K562 (cell line): Measurements from ENCODE around the gene RBM17. TPM values are rescaled to one million over a fixed set of nuclear protein-coding genes. Genes with fewer than 3 reads are reported as not detected.

Experiments
- ATAC-seq: fragments of 200-7000 bp; cut with Tn5 transposase; 3 replicates; pipeline ENCODE4 v1.9.1; 2020; ENCODE audit warnings: moderate library complexity
- BruUV-seq: library from RNA; stranded (reverse); fragments of 400-500 nt; replicated peaks from 2 replicates; lab custom pipeline; 2021; lab: Mats Ljungman, UMichigan
- CTCF ChIA-PET: fragments of 300-600 bp; formaldehyde crosslinking; extraction: SDS; loops from one replicate; lab custom pipeline; 2021; ENCODE audit warnings: low intra/inter-chr PET ratio; lab: Yijun Ruan, JAX
- POLR2A ChIA-PET: fragments of 300-600, 350-650 bp; sonication (Branson Sonifier 250); formaldehyde crosslinking; extraction: SDS; loops from one replicate; lab custom pipeline; 2021; ENCODE audit warnings: antibody characterized with exemption, inconsistent platforms; lab: Yijun Ruan, JAX
- DNase-seq, 4 experiments: peaks; one replicate each; pipeline versions ENCODE4 v3.0.0 to v3.0.0-alpha.2; 2011 to 2018; ENCODE audit warnings: low spot score in 3 of 4, mixed read lengths in 3 of 4; ENCODE audit errors: extremely low read depth in 1 of 4
- FAIRE-seq: peaks from 2 replicates; lab custom pipeline; 2011; peaks lifted over from hg19 to GRCh38; lab: Jason Lieb, UNC
- H2AFZ ChIP-seq: 2 replicates; pipeline ENCODE4 v1.6.0; 2011; ENCODE audit warnings: low read depth, low read length, control low read depth, inconsistent platforms
- H3K27ac ChIP-seq: fragments of 200-600 bp; 3 replicates; pipeline ENCODE4 v1.8.0; 2011; ENCODE audit warnings: low read depth, mild to moderate bottlenecking, control low read depth, inconsistent platforms, low read length, moderate library complexity, mixed read lengths; ENCODE audit errors: extremely low read depth
- H3K27me3 ChIP-seq, 2 experiments: fragments of 300-600 bp in 1 of 2; 2 replicates in 1 of 2; 3 replicates in 1 of 2; pipeline versions ENCODE4 v1.6.0 to v1.8.0; 2011; ENCODE audit warnings: inconsistent platforms in 2 of 2, low read length in 2 of 2, mild to moderate bottlenecking in 1 of 2, mixed read lengths in 1 of 2, moderate library complexity in 1 of 2; ENCODE audit not compliant: control insufficient read depth in 2 of 2, insufficient read depth in 2 of 2
- H3K36me3 ChIP-seq: fragments of 300-600 bp; 3 replicates; pipeline ENCODE4 v1.8.0; 2011; ENCODE audit warnings: mild to moderate bottlenecking, low read length, inconsistent platforms; ENCODE audit not compliant: control insufficient read depth, insufficient read depth
- H3K4me1 ChIP-seq, 2 experiments: fragments of 200-600 bp in 1 of 2; replicated peaks in 1 of 2; 2 replicates in 1 of 2; 3 replicates in 1 of 2; pipeline versions ENCODE4 v1.5.1 to v1.8.0; 2011; ENCODE audit warnings: inconsistent platforms in 2 of 2, low read length in 2 of 2, mild to moderate bottlenecking in 1 of 2, mixed read lengths in 1 of 2, moderate library complexity in 1 of 2; ENCODE audit not compliant: control insufficient read depth in 2 of 2, insufficient read depth in 2 of 2
- H3K4me2 ChIP-seq: 2 replicates; pipeline ENCODE4 v1.6.1; 2011; ENCODE audit warnings: low read length, control low read depth, inconsistent platforms, mixed read lengths; ENCODE audit not compliant: insufficient read depth
- H3K4me3 ChIP-seq: fragments of 200-600 bp; sonication (generic), shearing (Covaris generic); 2 replicates; pipeline ENCODE4 v1.5.1; 2016; ENCODE audit warnings: control low read depth, inconsistent platforms
- H3K79me2 ChIP-seq: fragments of 200-600 bp; 3 replicates; pipeline ENCODE4 v1.8.0; 2011; ENCODE audit warnings: low read length, inconsistent platforms; ENCODE audit not compliant: control insufficient read depth, insufficient read depth
- H3K9ac ChIP-seq, 2 experiments: 2 replicates each; pipeline versions ENCODE4 v1.6.0 to v1.6.1; 2011; ENCODE audit warnings: low read depth in 2 of 2, low read length in 2 of 2, control low read depth in 1 of 2, inconsistent platforms in 1 of 2, mild to moderate bottlenecking in 1 of 2, mixed read lengths in 1 of 2; ENCODE audit not compliant: insufficient read depth in 1 of 2
- H3K9me1 ChIP-seq: one replicate; pipeline ENCODE4 v1.6.0; 2011; ENCODE audit warnings: inconsistent platforms, mild to moderate bottlenecking, low read length, moderate library complexity; ENCODE audit not compliant: control insufficient read depth, insufficient read depth
- H3K9me3 ChIP-seq: replicated peaks from 2 replicates; pipeline ENCODE4 v1.5.1; 2011; ENCODE audit warnings: low read depth, low read length, inconsistent platforms; ENCODE audit not compliant: control insufficient read depth, insufficient read depth
- H4K20me1 ChIP-seq: replicated peaks from 2 replicates; pipeline ENCODE4 v1.6.1; 2011; ENCODE audit warnings: low read length, inconsistent platforms, mixed read lengths; ENCODE audit not compliant: control insufficient read depth, insufficient read depth
- CREB1 ChIP-seq, 2 experiments: sonication (generic) in 1 of 2; formaldehyde crosslinking in 1 of 2; IDR thresholded peaks; 2 replicates each; pipeline versions ENCODE4 v1.6.1 to v1.8.0; 2012 to 2022; ENCODE audit warnings: inconsistent platforms in 1 of 2, mild to moderate bottlenecking in 1 of 2, missing genetic modification reagents in 1 of 2, moderate library complexity in 1 of 2
- NR1H2 ChIP-seq: sonication (generic); formaldehyde crosslinking; IDR thresholded peaks from 2 replicates; pipeline ENCODE4 v1.4.0; 2020; ENCODE audit warnings: mild to moderate bottlenecking, missing genetic modification reagents
- RBBP5 ChIP-seq: fragments of 200-600 bp; sonication (generic); IDR thresholded peaks from 2 replicates; pipeline ENCODE4 v1.6.1; 2012; ENCODE audit warnings: borderline replicate concordance, mild to moderate bottlenecking, low read length, control low read depth, inconsistent platforms; ENCODE audit not compliant: insufficient read depth, poor library complexity, severe bottlenecking
- SPI1 ChIP-seq: IDR thresholded peaks from 2 replicates; pipeline ENCODE4 v1.6.1; 2011; ENCODE audit warnings: low read depth, low read length, control low read depth, borderline replicate concordance
- TBP ChIP-seq: optimal IDR thresholded peaks from 2 replicates; pipeline ENCODE3; 2011; ENCODE audit warnings: low read depth, low read length, improper control_type of control experiment
- ZNF316 ChIP-seq: fragments of 450-650 bp; IDR thresholded peaks from 2 replicates; pipeline ENCODE4 v1.6.1; 2016
- WGBS: fragments of 100-300 bp; shearing (Covaris generic); methylation state at CpG from one replicate; pipeline ENCODE4 v1.1.6; 2016; ENCODE audit warnings: low coverage, mixed read lengths; ENCODE audit not compliant: insufficient coverage; ENCODE audit errors: missing lambda C conversion rate; 5-methylcytosine and 5-hydroxymethylcytosine counted together
- in situ Hi-C: fragments of 300-500 bp; cut with MboI; formaldehyde crosslinking; loops from 4 replicates; pipeline ENCODE4 v1.15.0; 2018; ENCODE audit warnings: inconsistent platforms, mixed read lengths
- intact Hi-C: fragments of 100-400 bp; cut with micrococcal nuclease; formaldehyde crosslinking; loops from 2 replicates; pipeline ENCODE4 v1.14.2; 2022
- polyA plus RNA-seq, 8 experiments: library from polyadenylated mRNA; depleted of rRNA in 4 of 8; stranded (reverse) in 5 of 8; unstranded in 3 of 8; fragments of >200 nt; fragmentation: Nextera tagmentation in 2 of 8; fragmentation: Illumina TruSeq in 1 of 8; extraction: Ambion mirVana in 2 of 8; extraction: Trizol in 1 of 8; gene quantifications; 2 replicates each; pipeline versions ENCODE4 v1.2.1 to v1.2.3, GENCODE V29; 2011 to 2014; ENCODE audit warnings: inconsistent platforms in 1 of 8, missing spikeins in 1 of 8
- total RNA-seq, 7 experiments: library from RNA; depleted of rRNA in 6 of 7; stranded (reverse); fragments of >200 nt in 6 of 7; fragmentation: Illumina TruSeq in 2 of 7; extraction: Trizol in 2 of 7; gene quantifications; 2 replicates each; pipeline versions ENCODE4 v1.2.1 to v1.2.3, GENCODE V29; 2011 to 2021; ENCODE audit warnings: low replicate concordance in 1 of 7

Gene RBM17
- total and polyA plus RNA-seq, 9 of the 15 experiments (the other 6 are each of a cell fraction or from before 2014, with no cell fraction given), result 23.6 to 217 (median 124) TPM

DNA sequence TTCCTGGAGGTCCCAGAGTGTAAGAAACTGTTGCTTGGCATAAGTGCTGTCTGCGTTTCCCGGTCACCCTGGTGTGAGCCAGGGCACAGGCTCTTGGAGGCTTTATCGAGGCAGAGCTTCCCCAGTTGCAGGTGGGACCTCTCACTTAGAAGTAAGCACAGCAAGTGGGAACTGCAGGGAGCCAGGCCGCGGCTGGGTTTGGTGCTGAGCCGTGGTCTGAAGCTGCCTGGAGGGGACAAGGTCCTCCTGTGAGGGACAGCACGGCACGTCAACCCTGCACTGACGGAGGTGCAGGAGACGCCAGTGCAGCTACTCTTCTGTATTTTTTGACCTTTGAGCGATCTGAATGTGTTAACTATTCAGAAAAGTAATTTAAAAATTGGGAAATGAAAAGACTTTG lies 58.1 kb downstream of the RBM17 start:
- TF ChIP-seq ZNF316 (no peak), NR1H2 (CRISPR knock-in tag) (no peak), CREB1 (IDR thresholded peaks at IDR 0.05) (no peak), CREB1 (CRISPR knock-in tag; IDR thresholded peaks at IDR 0.05) (no peak)
- intact Hi-C loops (no loop called here), in situ Hi-C loops (no loop called here)
- peaks cover 22% of the 10 kb centered on the region for H4K20me1 ChIP-seq
- no peaks in the 10 kb centered on the region for H3K27me3 ChIP-seq
- no peak for FAIRE-seq
- peaks cover 9% of the 10 kb centered on the region; the same call in 1 of the 3 replicates for H3K36me3 ChIP-seq
- ChIA-PET POLR2A (interaction anchor here (0.7 to 6.2 kb wide), 2 partner anchors 16 to 21 kb away, joined by 3 to 38 read pairs; no protein-coding TSS in a partner anchor), CTCF (no interaction called here)
- no peak overlapping the region for H3K27ac ChIP-seq
- peak overlapping the region in 1 of 2 experiments; percentile 21; a peak in 1 of 4 replicates for H3K9ac ChIP-seq
- no peak overlapping the region for H2AFZ ChIP-seq
- no peak for DNase-seq
- H3K79me2 ChIP-seq, result peaks cover 59% of the 10 kb centered on the region
- ATAC-seq, result no peak
- H3K9me3 ChIP-seq, result no peaks in the 10 kb centered on the region
- H3K9me1 ChIP-seq, result peaks cover 3% of the 10 kb centered on the region
- 89% methylated on average over 8 of the region's 11 CpGs for WGBS
- BruUV-seq, result TSS peak; percentile 37
- no peak overlapping the region for H3K4me3 ChIP-seq
- H3K4me2 ChIP-seq, result no peak overlapping the region
- peaks cover 24 to 57% of the 10 kb centered on the region in 2 experiments for H3K4me1 ChIP-seq

DNA sequence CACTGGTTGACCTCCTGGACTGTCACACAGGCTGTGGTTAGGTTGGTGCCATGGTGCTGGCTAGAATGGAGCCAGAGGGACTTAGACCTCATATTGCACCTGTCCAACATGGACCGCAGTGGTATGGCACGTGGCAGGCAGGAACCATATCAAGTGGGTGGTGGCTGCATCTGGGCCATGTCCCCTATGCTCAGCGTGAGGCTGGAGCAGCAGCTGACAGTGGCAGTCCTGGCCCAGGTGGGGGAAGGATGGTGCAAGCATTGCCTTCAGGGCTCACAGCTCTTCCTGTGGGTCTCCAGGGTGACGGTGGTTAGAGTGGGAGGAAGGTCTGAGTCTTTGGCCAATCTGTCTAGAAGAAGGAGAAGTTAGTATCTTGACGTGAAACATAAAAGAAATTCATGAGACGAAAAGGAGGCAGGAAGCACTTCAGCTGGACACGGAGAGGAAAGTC lies 59.4 kb downstream of the RBM17 start:
- no peak overlapping the region for H3K27ac ChIP-seq
- no peak for TF ChIP-seq TBP
- no peak for TF ChIP-seq RBBP5
- no peak for TF ChIP-seq SPI1
- TF ChIP-seq, all 486 proteins: peak for 0
- peaks cover 24 to 57% of the 10 kb centered on the region in 2 experiments for H3K4me1 ChIP-seq
- H3K79me2 ChIP-seq, result peaks cover 67% of the 10 kb centered on the region
- no peaks in the 10 kb centered on the region for H3K9me3 ChIP-seq
- H2AFZ ChIP-seq, result no peak overlapping the region
- 60% methylated on average over 7 of the region's 7 CpGs for WGBS
- POLR2A ChIA-PET, result interaction anchor here (1.2 to 6.2 kb wide), 3 partner anchors 11 to 31 kb away, joined by 3 to 38 read pairs (median 6); no protein-coding TSS in a partner anchor
- H4K20me1 ChIP-seq, result peaks cover 22% of the 10 kb centered on the region
- H3K27me3 ChIP-seq, result no peaks in the 10 kb centered on the region
- intact Hi-C loops (no loop called here), in situ Hi-C loops (no loop called here)
- peaks cover 3% of the 10 kb centered on the region for H3K9me1 ChIP-seq
- H3K4me2 ChIP-seq, result no peak overlapping the region
- no peak for FAIRE-seq
- H3K9ac ChIP-seq, result peak overlapping the region in 1 of 2 experiments; percentile 54; a peak in 1 of 4 replicates
- peaks cover 9% of the 10 kb centered on the region; the same call in 1 of the 3 replicates for H3K36me3 ChIP-seq
- H3K4me3 ChIP-seq, result no peak overlapping the region
- no peak for DNase-seq
- CTCF ChIA-PET, result no interaction called here
- ATAC-seq, result no peak
- no TSS peak for BruUV-seq
